Measurements from ENCODE around the gene OR7C1.
"Not testable (repeated sequence)": the region's sequence is repeated elsewhere in the genome, so short reads cannot be mapped to it uniquely, and the experiment has no call there.

Gene OR7C1

GRCh38 chr19:14765403-14765802 lies 69.6 kb downstream of the OR7C1 start:
- DNase-seq: not testable (repeated sequence)

DNA sequence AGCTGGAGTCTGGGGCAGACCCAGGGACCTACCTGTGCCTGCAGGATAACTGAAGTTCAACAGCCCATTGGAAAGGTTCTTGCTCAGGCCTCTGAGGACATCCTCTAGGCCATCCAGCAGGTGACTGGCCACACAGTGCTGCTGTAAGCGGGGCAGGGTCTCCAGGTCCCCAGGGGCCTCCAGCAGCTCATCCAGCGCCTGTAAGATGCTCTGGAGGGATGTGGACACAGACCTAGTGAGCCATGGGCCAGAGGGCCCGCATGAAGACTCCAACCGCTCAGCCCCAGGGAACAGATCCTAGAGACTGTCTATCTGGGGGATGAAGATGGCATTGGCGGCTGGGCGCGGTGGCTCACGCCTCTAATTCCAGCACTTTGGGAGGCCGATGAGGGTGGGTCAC lies 70.6 kb downstream of the OR7C1 start:
- no peak for DNase-seq

DNA sequence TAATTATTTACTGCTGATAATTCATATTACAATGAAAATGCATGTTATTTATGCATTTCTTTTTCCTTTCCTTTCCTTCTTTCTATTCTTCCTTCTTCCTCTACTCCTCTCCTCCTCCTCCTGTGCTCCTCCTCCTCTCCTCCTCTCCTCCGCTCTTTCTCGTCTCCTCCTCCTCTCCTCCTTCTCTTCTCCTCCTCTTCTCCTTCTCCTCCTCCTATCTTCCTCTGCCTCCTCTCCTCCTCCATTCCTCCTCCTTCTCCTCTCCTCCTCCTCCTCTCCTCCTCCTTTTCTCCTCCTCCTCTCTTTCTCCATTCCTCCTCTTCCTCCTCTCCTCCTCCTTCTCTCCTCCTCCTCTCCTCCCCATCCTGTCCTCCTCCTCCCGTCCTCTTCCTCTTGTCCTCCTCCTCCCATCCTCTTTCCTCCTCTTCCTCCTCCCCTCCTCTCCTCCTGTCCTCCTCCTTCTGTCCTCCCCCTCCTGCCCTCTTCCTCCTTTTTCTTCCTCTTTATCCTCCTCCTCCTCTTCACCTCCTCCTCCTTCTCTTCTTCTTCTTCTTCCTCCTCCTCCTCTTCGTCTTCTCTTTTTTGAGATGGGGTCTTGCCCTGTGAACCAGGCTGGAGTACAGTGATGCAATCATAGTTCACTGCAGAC lies 71.4 kb downstream of the OR7C1 start:
- no peak for DNase-seq

DNA sequence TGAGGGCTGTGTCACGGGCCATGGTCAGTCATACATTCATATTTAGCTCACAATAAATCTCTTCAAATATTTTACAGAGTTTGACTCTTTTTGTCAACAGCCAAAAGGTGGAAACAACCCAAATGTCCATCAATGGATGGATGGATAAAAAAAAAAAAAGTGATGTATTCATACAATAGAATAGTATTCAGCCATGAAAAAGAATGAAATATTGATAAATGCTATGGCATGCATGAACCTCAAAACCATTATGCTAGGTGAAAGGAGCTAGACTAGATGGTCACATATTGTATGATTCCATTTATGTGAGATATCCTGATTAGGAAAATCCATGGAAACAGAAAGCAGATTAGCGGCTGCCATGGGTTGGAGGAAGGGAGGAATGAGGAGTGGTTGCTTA lies 72.9 kb downstream of the OR7C1 start:
- no peak for DNase-seq

- no peak for DNase-seq
Observed at GRCh38 chr19:14761607-14762006, 73.4 kb downstream of the OR7C1 start.

- DNase-seq: no peak
Observed at GRCh38 chr19:14758816-14759215, 76.2 kb downstream of the OR7C1 start.

DNA sequence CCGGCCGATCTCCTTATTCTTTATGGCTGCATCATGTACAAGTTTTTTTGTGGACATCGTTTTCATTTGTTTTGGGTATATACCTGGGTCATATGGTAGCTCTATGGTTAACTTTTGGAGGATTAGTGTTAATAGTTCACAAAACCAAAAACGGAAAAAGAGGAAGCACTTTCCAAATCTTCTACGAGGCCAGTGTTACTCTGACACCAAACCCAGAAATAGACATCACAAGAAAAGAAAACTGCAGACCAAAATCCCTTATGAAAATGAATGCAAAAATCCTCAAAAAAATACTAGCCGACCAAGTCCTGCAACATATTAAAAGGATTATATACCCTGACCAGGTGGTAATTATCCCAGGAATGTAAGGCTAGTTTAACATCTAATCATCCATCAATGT lies 86.4 kb downstream of the OR7C1 start:
- DNase-seq: no peak
